HepG2 (cell line): Measurements from ENCODE around the gene DSN1. TPM values are rescaled to one million over a fixed set of nuclear protein-coding genes. Genes with fewer than 3 reads are reported as not detected.

Source experiments
- ATAC-seq: fragments of 200-7000 bp; cut with Tn5 transposase; 3 replicates; pipeline ENCODE4 v1.9.1; 2020; ENCODE audit warnings: mild to moderate bottlenecking, moderate library complexity
- BruUV-seq: library from RNA; stranded (reverse); fragments of 400-500 nt; replicated peaks from 2 replicates; lab custom pipeline; 2021; lab: Mats Ljungman, UMichigan
- CTCF ChIA-PET: fragments of 300-600 bp; formaldehyde crosslinking; extraction: SDS; loops from one replicate; lab custom pipeline; 2021; ENCODE audit warnings: low total read pairs, inconsistent platforms, low intra/inter-chr PET ratio; lab: Yijun Ruan, JAX
- POLR2A ChIA-PET: fragments of 350-600 bp; sonication (Branson Sonifier 250); formaldehyde crosslinking; loops from one replicate; lab custom pipeline; 2020; ENCODE audit warnings: antibody characterized with exemption, inconsistent platforms; lab: Yijun Ruan, JAX
- DNase-seq: peaks from one replicate; pipeline ENCODE4 v3.0.0-alpha.2; 2015; ENCODE audit warnings: low spot score
- FAIRE-seq: peaks from 3 replicates; lab custom pipeline; 2011; peaks lifted over from hg19 to GRCh38; lab: Jason Lieb, UNC
- H2AFZ ChIP-seq: one replicate; pipeline ENCODE4 v1.6.1; 2011; ENCODE audit warnings: low read length, inconsistent platforms
- H3K27ac ChIP-seq: fragments of 300-600 bp; 3 replicates; pipeline ENCODE4 v1.8.0; 2011; ENCODE audit warnings: mixed run types, mild to moderate bottlenecking, mixed read lengths, low read length, inconsistent platforms; ENCODE audit not compliant: insufficient read depth; ENCODE audit errors: extremely low read length
- H3K27me3 ChIP-seq, 2 experiments: fragments of 200-600 bp in 1 of 2; 2 replicates in 1 of 2; 3 replicates in 1 of 2; pipeline versions ENCODE4 v1.6.0 to v1.8.0; 2011; ENCODE audit warnings: low read length in 2 of 2, mild to moderate bottlenecking in 2 of 2, moderate library complexity in 2 of 2, inconsistent platforms in 1 of 2; ENCODE audit not compliant: insufficient read depth in 2 of 2, control insufficient read depth in 1 of 2
- H3K36me3 ChIP-seq, 2 experiments: fragments of 200-600 bp in 1 of 2; replicated peaks in 1 of 2; 2 replicates in 1 of 2; 3 replicates in 1 of 2; pipeline versions ENCODE4 v1.5.1 to v1.8.0; 2011; ENCODE audit warnings: low read length in 2 of 2, inconsistent platforms in 1 of 2; ENCODE audit not compliant: insufficient read depth in 2 of 2, control insufficient read depth in 1 of 2
- H3K4me1 ChIP-seq: 2 replicates; pipeline ENCODE4 v1.5.1; 2012; ENCODE audit warnings: low read length, inconsistent platforms; ENCODE audit not compliant: insufficient read depth
- H3K4me2 ChIP-seq: 2 replicates; pipeline ENCODE4 v1.6.0; 2011; ENCODE audit warnings: low read depth, low read length, inconsistent platforms
- H3K4me3 ChIP-seq, 3 experiments: fragments of 200-600 bp in 1 of 3; sonication (generic), shearing (Covaris generic) in 1 of 3; replicated peaks in 1 of 3; 2 replicates each; pipeline ENCODE4 v1.5.1; 2011 to 2016; ENCODE audit warnings: low read length in 3 of 3, inconsistent platforms in 2 of 3, low read depth in 2 of 3, mild to moderate bottlenecking in 2 of 3, control low read depth in 1 of 3, mixed read lengths in 1 of 3; ENCODE audit not compliant: insufficient read depth in 1 of 3
- H3K79me2 ChIP-seq: one replicate; pipeline ENCODE4 v1.6.1; 2011; ENCODE audit warnings: low read length, inconsistent platforms; ENCODE audit not compliant: insufficient read depth
- H3K9ac ChIP-seq: 2 replicates; pipeline ENCODE4 v1.6.0; 2011; ENCODE audit warnings: mild to moderate bottlenecking, low read depth, low read length, inconsistent platforms; ENCODE audit not compliant: insufficient read depth
- H3K9me3 ChIP-seq: 2 replicates; pipeline ENCODE4 v1.5.1; 2012; ENCODE audit warnings: mild to moderate bottlenecking, low read length
- H4K20me1 ChIP-seq: 2 replicates; pipeline ENCODE4 v1.6.0; 2011; ENCODE audit warnings: inconsistent platforms, mild to moderate bottlenecking, low read length, moderate library complexity; ENCODE audit not compliant: insufficient read depth
- ARID3A ChIP-seq: IDR thresholded peaks from 2 replicates; pipeline ENCODE4 v1.6.1; 2012; ENCODE audit warnings: low read depth, low read length, improper control_type of control experiment
- ASH2L ChIP-seq: fragments of 300-600, 200-600 bp; sonication (generic); IDR thresholded peaks from 2 replicates; pipeline ENCODE4 v1.7.0; 2017; ENCODE audit warnings: low read depth, mild to moderate bottlenecking, moderate library complexity, mixed read lengths, low read length; ENCODE audit not compliant: insufficient read length
- BRCA1 ChIP-seq: sonication (generic); formaldehyde crosslinking; IDR thresholded peaks from 2 replicates; pipeline ENCODE4 v1.4.0; 2020; ENCODE audit warnings: missing genetic modification reagents
- GZF1 ChIP-seq: sonication (generic); formaldehyde crosslinking; IDR thresholded peaks from 2 replicates; pipeline ENCODE4 v1.5.1; 2020; ENCODE audit warnings: mild to moderate bottlenecking, missing genetic modification reagents
- MED13 ChIP-seq: sonication (generic); formaldehyde crosslinking; IDR thresholded peaks from 2 replicates; pipeline ENCODE4 v1.5.0; 2020; ENCODE audit warnings: missing genetic modification reagents
- NCOA2 ChIP-seq: sonication (generic); formaldehyde crosslinking; IDR thresholded peaks from 2 replicates; pipeline ENCODE4 v1.8.0; 2022; ENCODE audit warnings: inconsistent platforms
- NR2C2 ChIP-seq: sonication (generic); formaldehyde crosslinking; IDR thresholded peaks from 2 replicates; pipeline ENCODE4 v1.4.0; 2020; ENCODE audit warnings: missing genetic modification reagents, mild to moderate bottlenecking, moderate library complexity, borderline replicate concordance
- PBX3 ChIP-seq: sonication (generic); formaldehyde crosslinking; IDR thresholded peaks from 2 replicates; pipeline ENCODE4 v1.8.1; 2023; ENCODE audit warnings: missing genetic modification reagents, inconsistent platforms, borderline replicate concordance
- SIN3A ChIP-seq: IDR thresholded peaks from 2 replicates; pipeline ENCODE4 v1.6.1; 2011; ENCODE audit warnings: low read depth, mild to moderate bottlenecking, control low read depth, low read length, borderline replicate concordance
- USF2 ChIP-seq, 2 experiments: sonication (generic) in 1 of 2; formaldehyde crosslinking in 1 of 2; IDR thresholded peaks; 2 replicates each; pipeline versions ENCODE4 v1.5.1 to v1.6.1; 2011 to 2020; ENCODE audit warnings: borderline replicate concordance in 1 of 2, low read depth in 1 of 2, low read length in 1 of 2, mild to moderate bottlenecking in 1 of 2, missing genetic modification reagents in 1 of 2, moderate library complexity in 1 of 2
- XRCC5 ChIP-seq: fragments of 200-400 bp; formaldehyde crosslinking; optimal IDR thresholded peaks from 2 replicates; pipeline ENCODE3; 2017; ENCODE audit warnings: mild to moderate bottlenecking, low read length
- ZNF253 ChIP-seq: sonication (generic); formaldehyde crosslinking; IDR thresholded peaks from 2 replicates; pipeline ENCODE4 v1.8.0; 2022; ENCODE audit warnings: mild to moderate bottlenecking, missing genetic modification reagents, borderline replicate concordance
- ZNF263 ChIP-seq: sonication (generic); formaldehyde crosslinking; IDR thresholded peaks from 2 replicates; pipeline ENCODE4 v1.4.0; 2020; ENCODE audit warnings: missing genetic modification reagents
- ZNF530 ChIP-seq: sonication (generic); formaldehyde crosslinking; IDR thresholded peaks from 2 replicates; pipeline ENCODE4 v1.5.0; 2020; ENCODE audit warnings: low read depth, mild to moderate bottlenecking, missing genetic modification reagents
- ZNF704 ChIP-seq: sonication (generic); formaldehyde crosslinking; IDR thresholded peaks from 2 replicates; pipeline ENCODE4 v1.8.1; 2023; ENCODE audit warnings: mild to moderate bottlenecking, inconsistent platforms, moderate library complexity, missing genetic modification reagents, borderline replicate concordance
- ZNF816 ChIP-seq: sonication (generic); formaldehyde crosslinking; IDR thresholded peaks from 2 replicates; pipeline ENCODE4 v1.8.0; 2022; ENCODE audit warnings: missing genetic modification reagents, mild to moderate bottlenecking, borderline replicate concordance
- WGBS: methylation state at CpG from one replicate; pipeline ENCODE4 v1.1.6; 2017; ENCODE audit warnings: low lambda C conversion rate; 5-methylcytosine and 5-hydroxymethylcytosine counted together
- in situ Hi-C: cut with HindIII; loops from 2 replicates; pipeline ENCODE4 v1.10.0; 2017; ENCODE audit warnings: low pct_unique_long_range_greater_than_20kb; ENCODE audit not compliant: extremely low pct_ligation_motif_present
- intact Hi-C: fragments of 100-400 bp; cut with micrococcal nuclease; formaldehyde crosslinking; loops from one replicate; pipeline ENCODE4 v1.10.0; 2022; ENCODE audit not compliant: unreplicated experiment
- polyA plus RNA-seq, 8 experiments: library from polyadenylated mRNA; depleted of rRNA in 3 of 8; stranded (reverse) in 7 of 8; unstranded in 1 of 8; fragments of >200 nt; fragmentation: Illumina TruSeq in 4 of 8; extraction: Trizol in 4 of 8; gene quantifications; 2 replicates each; pipeline versions ENCODE4 v1.2.1 to v1.2.3, GENCODE V29; 2011 to 2016; ENCODE audit warnings: low read depth in 4 of 8, missing spikeins in 1 of 8, mixed read lengths in 1 of 8; ENCODE audit not compliant: insufficient read depth in 1 of 8
- total RNA-seq, 5 experiments: library from RNA; depleted of rRNA; stranded (reverse); fragments of >200 nt; fragmentation: Illumina TruSeq; extraction: Trizol; gene quantifications; 2 replicates each; pipeline ENCODE4 v1.2.3, GENCODE V29; 2016; ENCODE audit warnings: low read depth in 1 of 5

DSN1 gene
- total and polyA plus RNA-seq, 2 of the 13 experiments (the other 11 are each of a cell fraction or from before 2014, with no cell fraction given) = 18.7 to 53.7 TPM

- TF ChIP-seq ZNF263 (CRISPR knock-in tag) (0 out of 2 replicates have a peak, but pooled peaks have one; percentile 12), ASH2L (no peak), MED13 (CRISPR knock-in tag) (no peak), NCOA2 (CRISPR knock-in tag) (no peak), ZNF530 (CRISPR knock-in tag) (no peak), XRCC5 (peak; percentile 21), USF2 (IDR thresholded peaks at IDR 0.05; ENCODE audit: low read depth, low read length) (0 out of 2 replicates have a peak, but pooled peaks have one; percentile 29), USF2 (CRISPR knock-in tag; IDR thresholded peaks at IDR 0.05; ENCODE audit: borderline replicate concordance) (no peak)
Observed at GRCh38 chr20:36792422-36792821, 18.9 kb upstream of the DSN1 start (continued).

DNA sequence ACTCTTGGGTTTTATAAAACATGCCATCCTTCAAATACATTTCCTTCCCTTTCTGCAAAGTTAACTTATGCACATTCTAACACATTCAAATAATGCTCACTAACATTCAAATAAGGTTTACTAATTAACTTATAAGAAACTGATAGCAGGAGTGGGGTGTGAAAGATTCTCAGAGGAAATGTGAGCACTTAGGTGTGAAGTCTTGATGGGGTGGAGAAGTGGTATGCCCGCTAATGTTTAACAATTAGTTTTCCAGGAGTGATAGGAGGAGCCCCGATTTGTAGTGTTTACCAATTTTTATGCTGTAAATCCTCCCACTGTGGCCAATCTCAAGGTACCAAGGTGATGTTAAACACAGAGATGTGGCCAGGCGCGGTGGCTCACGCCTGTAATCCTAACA, 18.3 kb upstream of the DSN1 start:
- no peak for ATAC-seq
- no peaks in the 10 kb centered on the region for H4K20me1 ChIP-seq
- FAIRE-seq = no peak
- H3K36me3 ChIP-seq = peaks cover 13 to 46% of the 10 kb centered on the region in 2 experiments
- POLR2A ChIA-PET = no interaction called here
- BruUV-seq = no TSS peak
- no peaks in the 10 kb centered on the region for H3K27me3 ChIP-seq
- H3K9ac ChIP-seq = no peak overlapping the region
- H2AFZ ChIP-seq = no peak overlapping the region
- H3K4me3 ChIP-seq = no peak overlapping the region
- in situ Hi-C loops (no loop called here), intact Hi-C loops (loop anchor here (1.0 kb wide), 1 partner anchor 95 kb away; no protein-coding TSS in a partner anchor)
- H3K27ac ChIP-seq = no peak overlapping the region
- WGBS = 98% methylated on average over 5 of the region's 5 CpGs
- no peak overlapping the region for H3K4me2 ChIP-seq
- no peaks in the 10 kb centered on the region for H3K79me2 ChIP-seq
- CTCF ChIA-PET = interaction anchor here (1.0 kb wide), 1 partner anchor 95 kb away, joined by 3 read pairs; no protein-coding TSS in a partner anchor
- H3K9me3 ChIP-seq = no peaks in the 10 kb centered on the region
- DNase-seq = no peak
- no peaks in the 10 kb centered on the region for H3K4me1 ChIP-seq
- no peak for TF ChIP-seq ZNF816
- TF ChIP-seq NR2C2 (CRISPR knock-in tag) = no peak
- TF ChIP-seq ZNF704 (CRISPR knock-in tag) = no peak
- TF ChIP-seq ARID3A = no peak
- no peak for TF ChIP-seq ZNF253 (CRISPR knock-in tag)
- no peak for TF ChIP-seq BRCA1 (CRISPR knock-in tag)
- TF ChIP-seq PBX3 (CRISPR knock-in tag) = no peak
- no peak for TF ChIP-seq SIN3A
- TF ChIP-seq GZF1 = no peak
